Endodermal cell (in vitro differentiated cells): ENCODE results near the gene PNO1. TPM values are rescaled to one million over a fixed set of nuclear protein-coding genes. Genes with fewer than 3 reads are reported as not detected.

Experiments used
- DNase-seq: peaks from one replicate; pipeline ENCODE4 v3.0.0-alpha.2; 2017
- H3K27ac ChIP-seq: 2 replicates; pipeline ENCODE4 v1.5.1; 2013; ENCODE audit warnings: mild to moderate bottlenecking, low read depth, low read length, moderate library complexity
- H3K27me3 ChIP-seq: 2 replicates; pipeline ENCODE4 v1.6.1; 2013; ENCODE audit warnings: mild to moderate bottlenecking, low read length, moderate library complexity; ENCODE audit not compliant: insufficient read depth, control insufficient read depth, poor library complexity, severe bottlenecking
- H3K36me3 ChIP-seq: 2 replicates; pipeline ENCODE4 v1.7.0; 2013; ENCODE audit warnings: mild to moderate bottlenecking, low read length, moderate library complexity; ENCODE audit not compliant: control insufficient read depth, insufficient read depth
- H3K4me1 ChIP-seq: one replicate; pipeline ENCODE4 v1.7.0; 2013; ENCODE audit warnings: low read length; ENCODE audit not compliant: control insufficient read depth, insufficient read depth
- H3K4me3 ChIP-seq: 2 replicates; pipeline ENCODE4 v1.5.1; 2013; ENCODE audit warnings: mild to moderate bottlenecking, low read length, moderate library complexity
- H3K9ac ChIP-seq: 2 replicates; pipeline ENCODE4 v1.6.1; 2013; ENCODE audit warnings: mild to moderate bottlenecking, low read length, moderate library complexity; ENCODE audit not compliant: poor library complexity, severe bottlenecking; ENCODE audit errors: extremely low read depth
- H3K9me3 ChIP-seq: 2 replicates; pipeline ENCODE4 v1.6.1; 2013; ENCODE audit warnings: mild to moderate bottlenecking, low read length, moderate library complexity; ENCODE audit not compliant: control insufficient read depth
- H3K27ac Mint-ChIP-seq: 2 replicates; pipeline ENCODE4 v1.8.0; 2020; ENCODE audit warnings: mixed read lengths
- H3K27me3 Mint-ChIP-seq: 2 replicates; pipeline ENCODE4 v1.8.0; 2021; ENCODE audit warnings: mild to moderate bottlenecking, mixed read lengths; ENCODE audit not compliant: insufficient read depth
- H3K36me3 Mint-ChIP-seq: 2 replicates; pipeline ENCODE4 v1.8.0; 2020; ENCODE audit warnings: low read depth, mixed read lengths
- H3K4me1 Mint-ChIP-seq: 2 replicates; pipeline ENCODE4 v1.8.0; 2020; ENCODE audit warnings: mixed read lengths
- H3K4me3 Mint-ChIP-seq: 2 replicates; pipeline ENCODE4 v1.8.0; 2020; ENCODE audit warnings: mild to moderate bottlenecking, moderate library complexity, mixed read lengths
- H3K9me3 Mint-ChIP-seq: 2 replicates; pipeline ENCODE4 v1.8.0; 2020; ENCODE audit warnings: mild to moderate bottlenecking, mixed read lengths
- CTCF ChIP-seq: fragments of 200-600 bp; sonication (generic); conservative IDR thresholded peaks from 2 replicates; pipeline ENCODE4 v1.5.0; 2021; ENCODE audit warnings: antibody characterized with exemption, mild to moderate bottlenecking
- WGBS, 2 experiments: methylation state at CpG; one replicate each; pipeline versions ENCODE4 v1.1.5 to v1.1.7; 2013; ENCODE audit warnings: missing lambda C conversion rate in 2 of 2, mixed read lengths in 1 of 2; ENCODE audit not compliant: insufficient coverage in 1 of 2, insufficient read length in 1 of 2; 5-methylcytosine and 5-hydroxymethylcytosine counted together
- long read RNA-seq, 4 experiments: library from polyadenylated mRNA in 2 of 4; library from RNA in 1 of 4; library from capped mRNA in 1 of 4; stranded (forward) in 3 of 4; unstranded in 1 of 4; transcript quantifications; one replicate each; pipeline ENCODE4 v2.0.0, GENCODE V29; 2020 to 2021; ENCODE audit warnings: inconsistent platforms in 1 of 4
- polyA plus RNA-seq, 2 experiments: library from polyadenylated mRNA; stranded (reverse); fragments of 50-300 nt; gene quantifications; one replicate each; pipeline ENCODE4 v1.2.3, GENCODE V29; 2013
- total RNA-seq, 2 donors: library from RNA; stranded (reverse); fragmentation: NEBNext Ultra II Directional in 1 of 2; extraction: Animal tissue kit (Norgen Biotek cat#: 25700) in 1 of 2; gene quantifications; 2 replicates in 1 of 2; 3 replicates in 1 of 2; pipeline ENCODE4 v1.2.1, GENCODE V29; 2021

The PNO1 gene
- 10 to 100 TPM; 16.6 to 21.3 TPM for total RNA-seq
- polyA plus RNA-seq (2013, experiment 1 of 2), result 17.3 TPM
- polyA plus RNA-seq (2013, experiment 2 of 2), result 16.0 TPM
- long read RNA-seq, experiment 1, transcript PNO1-201 (7 exons, 2,286 nt), result major isoform, 12 of 21 reads
- long read RNA-seq, experiment 1, partial matches to known transcripts, result 1 of 21 reads
- long read RNA-seq, experiment 1, other reads (novel, unspliced or antisense), result 8 of 21 reads
- long read RNA-seq, experiment 2, transcript PNO1-201 (7 exons, 2,286 nt), result major isoform, 52 of 61 reads
- long read RNA-seq, experiment 2, partial matches to known transcripts, result 2 of 61 reads
- long read RNA-seq, experiment 2, other reads (novel, unspliced or antisense), result 6 of 61 reads
- long read RNA-seq, experiment 3, transcript PNO1-201 (7 exons, 2,286 nt), result major isoform, 165 of 185 reads
- long read RNA-seq, experiment 3, partial matches to known transcripts, result 8 of 185 reads
- long read RNA-seq, experiment 3, other reads (novel, unspliced or antisense), result 12 of 185 reads
- long read RNA-seq, experiment 4, transcript PNO1-201 (7 exons, 2,286 nt), result major isoform, 55 of 60 reads
- long read RNA-seq, experiment 4, partial matches to known transcripts, result 1 of 60 reads
- long read RNA-seq, experiment 4, other reads (novel, unspliced or antisense), result 4 of 60 reads

GRCh38 chr2:68157402-68158133, at the start of gene PNO1:
PNO1 (plus strand) TSS chr2:68157888; CDS start chr2:68157935, 47 bp downstream.
- Mint-ChIP-seq H3K9me3 (no peaks in the 10 kb centered on the region), H3K27me3 (no peaks in the 10 kb centered on the region), H3K4me3 (peak within 1 kb of the TSS; percentile 96), H3K27ac (peak within 1 kb of the TSS; percentile 100), H3K4me1 (peaks cover 15% of the 10 kb centered on the region), H3K36me3 (peaks cover 31% of the 10 kb centered on the region)
- peak within 1 kb of the TSS; percentile 96 for H3K9ac ChIP-seq
- H3K4me1 ChIP-seq, result peaks cover 2% of the 10 kb centered on the region
- no peaks in the 10 kb centered on the region for H3K9me3 ChIP-seq
- H3K27me3 ChIP-seq, result no peaks in the 10 kb centered on the region
- peak; percentile 30 for TF ChIP-seq CTCF
- H3K4me3 ChIP-seq, result peak within 1 kb of the TSS; percentile 99
- peak; percentile 98 for DNase-seq
- H3K36me3 ChIP-seq, result peaks cover 28% of the 10 kb centered on the region
- WGBS, 2 experiments, result 0 to 1% methylated on average over 24 to 44 of the region's 44 CpGs
- H3K27ac ChIP-seq, result peak within 1 kb of the TSS; percentile 100

GRCh38 chr2:68108120-68108519, 49.6 kb upstream of the PNO1 start:
- H3K4me3 ChIP-seq, result no peak overlapping the region
- H3K27me3 Mint-ChIP-seq, result peaks cover 12% of the 10 kb centered on the region
- 93 to 100% methylated on average over 1 to 3 of the region's 3 CpGs for WGBS, 2 experiments

More at GRCh38 chr2:68108120-68108519, 49.6 kb upstream of the PNO1 start:
- no peaks in the 10 kb centered on the region for H3K4me1 Mint-ChIP-seq
- Histone ChIP-seq H3K27me3 (peaks cover 5% of the 10 kb centered on the region), H3K36me3 (no peaks in the 10 kb centered on the region), H3K9me3 (peaks cover 12% of the 10 kb centered on the region), H3K27ac (no peak overlapping the region), H3K9ac (no peak overlapping the region), H3K4me1 (no peaks in the 10 kb centered on the region)
- TF ChIP-seq CTCF, result no peak
- peaks cover 10% of the 10 kb centered on the region for H3K9me3 Mint-ChIP-seq
- no peak overlapping the region for H3K27ac Mint-ChIP-seq
- no peak for DNase-seq
- peaks cover 3% of the 10 kb centered on the region for H3K36me3 Mint-ChIP-seq
- H3K4me3 Mint-ChIP-seq, result no peak overlapping the region
